HFF-Myc (cell line): ENCODE measurements around the gene ADGRD2.

Experiments used
- DNase-seq: peaks from one replicate; pipeline ENCODE4 v3.0.0-alpha.2; 2011; ENCODE audit warnings: low read depth; ENCODE audit errors: extremely low read depth
- H3K4me3 ChIP-seq: replicated peaks from 2 replicates; pipeline ENCODE4 v1.5.1; 2011; ENCODE audit warnings: low read depth, mild to moderate bottlenecking, control low read depth, low read length
- TF ChIP-seq, protein P1 (sequence below): IDR thresholded peaks from 2 replicates; pipeline ENCODE4 v1.5.1; 2012; ENCODE audit warnings: mild to moderate bottlenecking, low read depth, low read length, control low read depth; ENCODE audit errors: missing control alignments

The ADGRD2 gene

GRCh38 chr9:124498040-124498439, 47.8 kb downstream of the ADGRD2 start:
- no peak overlapping the region for H3K4me3 ChIP-seq
- TF ChIP-seq, protein P1, sequence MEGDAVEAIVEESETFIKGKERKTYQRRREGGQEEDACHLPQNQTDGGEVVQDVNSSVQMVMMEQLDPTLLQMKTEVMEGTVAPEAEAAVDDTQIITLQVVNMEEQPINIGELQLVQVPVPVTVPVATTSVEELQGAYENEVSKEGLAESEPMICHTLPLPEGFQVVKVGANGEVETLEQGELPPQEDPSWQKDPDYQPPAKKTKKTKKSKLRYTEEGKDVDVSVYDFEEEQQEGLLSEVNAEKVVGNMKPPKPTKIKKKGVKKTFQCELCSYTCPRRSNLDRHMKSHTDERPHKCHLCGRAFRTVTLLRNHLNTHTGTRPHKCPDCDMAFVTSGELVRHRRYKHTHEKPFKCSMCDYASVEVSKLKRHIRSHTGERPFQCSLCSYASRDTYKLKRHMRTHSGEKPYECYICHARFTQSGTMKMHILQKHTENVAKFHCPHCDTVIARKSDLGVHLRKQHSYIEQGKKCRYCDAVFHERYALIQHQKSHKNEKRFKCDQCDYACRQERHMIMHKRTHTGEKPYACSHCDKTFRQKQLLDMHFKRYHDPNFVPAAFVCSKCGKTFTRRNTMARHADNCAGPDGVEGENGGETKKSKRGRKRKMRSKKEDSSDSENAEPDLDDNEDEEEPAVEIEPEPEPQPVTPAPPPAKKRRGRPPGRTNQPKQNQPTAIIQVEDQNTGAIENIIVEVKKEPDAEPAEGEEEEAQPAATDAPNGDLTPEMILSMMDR: no peak
- no peak for DNase-seq

DNA sequence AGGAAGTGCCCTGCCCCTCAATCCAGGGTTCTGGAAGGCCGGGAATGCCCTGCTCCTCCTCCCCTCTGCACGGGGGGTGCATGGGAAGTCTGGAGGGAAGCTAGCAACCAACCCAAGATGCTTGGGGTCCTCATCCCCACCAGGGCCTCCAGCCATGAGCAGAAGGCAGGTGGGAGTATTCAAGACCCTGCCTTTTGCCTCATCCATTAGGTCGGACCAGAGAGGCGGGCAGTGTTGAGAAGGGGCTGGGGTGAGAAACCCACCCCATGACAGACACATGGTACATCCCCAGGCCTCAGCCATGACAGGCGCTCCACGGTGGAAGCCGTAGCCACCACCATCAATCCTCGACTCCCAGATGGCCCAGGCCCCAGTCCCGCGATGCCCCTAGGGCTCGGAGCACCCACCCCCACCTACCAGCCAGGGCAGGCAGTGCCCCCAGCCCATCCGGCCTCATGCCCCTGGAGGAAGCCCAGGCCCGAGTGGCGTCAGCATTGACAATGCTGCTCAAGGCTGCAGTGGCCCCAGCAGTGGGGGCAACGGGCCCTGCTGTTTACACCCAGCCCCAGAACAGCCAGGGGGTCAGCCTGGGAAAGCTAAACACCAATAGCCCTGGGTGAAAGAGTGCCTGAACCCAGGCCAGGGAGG, 48.4 kb downstream of the ADGRD2 start:
- DNase-seq: no peak
- H3K4me3 ChIP-seq: no peak overlapping the region
- TF ChIP-seq, protein P1: no peak

- TF ChIP-seq, protein P1: no peak
- H3K4me3 ChIP-seq: no peak overlapping the region
- no peak for DNase-seq
Measured at GRCh38 chr9:124499216-124499615, 49.0 kb downstream of the ADGRD2 start.

- no peak for DNase-seq
- TF ChIP-seq, protein P1: no peak
- H3K4me3 ChIP-seq: no peak overlapping the region
Measured at GRCh38 chr9:124500028-124500795, 50.0 kb downstream of the ADGRD2 start.

GRCh38 chr9:124500796-124501611, 50.8 kb downstream of the ADGRD2 start:
- TF ChIP-seq, protein P1: no peak
- no peak for DNase-seq
- no peak overlapping the region for H3K4me3 ChIP-seq

DNA sequence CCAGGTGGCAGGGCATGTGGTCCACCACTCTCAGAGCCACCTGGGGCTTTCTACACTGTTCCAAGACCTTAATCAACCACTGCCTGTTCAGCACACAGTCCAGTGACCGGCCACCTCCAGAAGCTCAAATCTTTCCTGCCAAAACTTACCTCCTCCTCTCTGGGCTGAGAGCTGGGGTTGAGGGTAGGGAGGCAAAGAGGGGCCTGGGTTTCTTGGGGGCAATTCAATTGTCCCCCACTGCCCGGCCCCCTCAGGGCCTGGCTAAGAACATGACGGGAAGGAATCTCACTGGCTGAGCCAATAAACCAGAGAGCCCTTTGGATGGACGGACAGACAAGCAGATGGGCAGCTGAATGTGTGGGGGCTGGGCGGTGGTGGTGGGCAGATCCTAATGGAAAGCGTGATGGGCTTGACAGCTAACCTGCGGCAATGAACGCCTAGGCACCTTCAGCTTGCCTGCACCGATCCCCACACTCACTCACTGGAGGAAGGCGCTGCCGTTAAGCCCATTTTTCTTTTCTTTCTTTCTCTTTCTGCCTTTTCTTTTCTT, 51.6 kb downstream of the ADGRD2 start:
- DNase-seq: no peak
- H3K4me3 ChIP-seq: no peak overlapping the region
- TF ChIP-seq, protein P1: no peak
